HG03060 (cell line): ENCODE data around the gene TIGD6.
A peak's percentile ranks its signal among the peaks of the same experiment; 100 is the strongest.
"Not testable (repeated sequence)": the region's sequence is repeated elsewhere in the genome, so short reads cannot be mapped to it uniquely, and the experiment has no call there.

Experiments used
- ATAC-seq: cut with Tn5 transposase; IDR thresholded peaks from one replicate; pipeline ENCODE4 v1.9.1; 2021; ENCODE audit warnings: low read depth, moderate number of reproducible peaks; ENCODE audit not compliant: unreplicated experiment

The TIGD6 gene

GRCh38 chr5:150000256-150000989 is at the start of gene TIGD6, which contains the start of gene HMGXB3:
TIGD6 (minus strand) TSS chr5:150000654; CDS start chr5:149996348, 4,306 bp downstream.
HMGXB3 (plus strand) TSS chr5:150000739; CDS start chr5:150004853, 4,114 bp downstream.
- ATAC-seq = peak; percentile 59

GRCh38 chr5:150046031-150046430 is 45.6 kb upstream of the TIGD6 start:
- ATAC-seq = no peak

- no peak for ATAC-seq
These were observed 45.1 kb upstream of the TIGD6 start for GRCh38 chr5:150045549-150045948.

- no peak for ATAC-seq
These were observed 44.3 kb upstream of the TIGD6 start for GRCh38 chr5:150044712-150045111.

- no peak for ATAC-seq
These were observed 43.9 kb upstream of the TIGD6 start for GRCh38 chr5:150044329-150044681.

- ATAC-seq = no peak
These were observed 43.3 kb upstream of the TIGD6 start for GRCh38 chr5:150043657-150044328.

GRCh38 chr5:150042459-150042858 is 42.0 kb upstream of the TIGD6 start:
- no peak for ATAC-seq

GRCh38 chr5:150038547-150038946 is 38.1 kb upstream of the TIGD6 start:
- no peak for ATAC-seq

- no peak for ATAC-seq
These were observed 36.1 kb upstream of the TIGD6 start for GRCh38 chr5:150036513-150036912.

GRCh38 chr5:150035139-150035895 is 34.9 kb upstream of the TIGD6 start:
- no peak for ATAC-seq

- no peak for ATAC-seq
These were observed 34.2 kb upstream of the TIGD6 start for GRCh38 chr5:150034662-150035061.

- no peak for ATAC-seq
These were observed 32.9 kb upstream of the TIGD6 start for GRCh38 chr5:150033334-150033733.

- ATAC-seq = not testable (repeated sequence)
These were observed 27.6 kb upstream of the TIGD6 start for GRCh38 chr5:150028047-150028446.

- ATAC-seq = no peak
These were observed 26.3 kb upstream of the TIGD6 start for GRCh38 chr5:150026682-150027172.

GRCh38 chr5:150024346-150024984 is 24.0 kb upstream of the TIGD6 start:
- no peak for ATAC-seq

GRCh38 chr5:150023136-150023535 is 22.7 kb upstream of the TIGD6 start:
- no peak for ATAC-seq

- ATAC-seq = no peak
These were observed 22.2 kb upstream of the TIGD6 start for GRCh38 chr5:150022681-150023080.

GRCh38 chr5:150022158-150022531 is 21.7 kb upstream of the TIGD6 start:
- no peak for ATAC-seq

- ATAC-seq = no peak
These were observed 21.2 kb upstream of the TIGD6 start for GRCh38 chr5:150021491-150022157.

- ATAC-seq = no peak
These were observed 19.8 kb upstream of the TIGD6 start for GRCh38 chr5:150020249-150020648.
